GM21526 (cell line): ENCODE measurements around the gene PTPRO.
A peak's percentile ranks its signal among the peaks of the same experiment; 100 is the strongest.

Source experiments
- ATAC-seq: cut with Tn5 transposase; IDR thresholded peaks from one replicate; pipeline ENCODE4 v1.9.1; 2021; ENCODE audit warnings: moderate library complexity; ENCODE audit not compliant: unreplicated experiment, low FRiP score

PTPRO gene

DNA sequence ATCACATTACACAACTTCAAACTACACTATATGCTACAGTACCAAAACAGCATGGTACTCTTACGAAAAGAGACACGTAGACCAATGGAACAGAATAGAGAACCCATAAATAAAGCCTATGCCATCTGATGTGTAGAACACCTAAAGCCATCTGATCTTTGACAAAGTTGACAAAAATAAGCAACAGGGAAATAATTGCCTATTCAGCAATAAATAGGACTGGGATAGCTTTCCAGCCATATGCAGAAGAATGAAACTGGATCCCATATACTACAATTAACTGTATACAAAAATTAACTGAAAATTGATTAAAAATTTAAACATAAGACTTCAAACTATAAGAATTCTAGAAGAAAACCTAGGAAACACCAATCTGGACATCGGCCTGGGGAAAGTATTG lies 120.7 kb downstream of the PTPRO start:
- ATAC-seq, result no peak

- ATAC-seq, result no peak
These were observed 121.3 kb downstream of the PTPRO start for GRCh38 chr12:15443611-15444010.

GRCh38 chr12:15444523-15444922 lies 122.2 kb downstream of the PTPRO start:
- no peak for ATAC-seq

- ATAC-seq, result no peak
These were observed 124.5 kb downstream of the PTPRO start for GRCh38 chr12:15446807-15447206.

DNA sequence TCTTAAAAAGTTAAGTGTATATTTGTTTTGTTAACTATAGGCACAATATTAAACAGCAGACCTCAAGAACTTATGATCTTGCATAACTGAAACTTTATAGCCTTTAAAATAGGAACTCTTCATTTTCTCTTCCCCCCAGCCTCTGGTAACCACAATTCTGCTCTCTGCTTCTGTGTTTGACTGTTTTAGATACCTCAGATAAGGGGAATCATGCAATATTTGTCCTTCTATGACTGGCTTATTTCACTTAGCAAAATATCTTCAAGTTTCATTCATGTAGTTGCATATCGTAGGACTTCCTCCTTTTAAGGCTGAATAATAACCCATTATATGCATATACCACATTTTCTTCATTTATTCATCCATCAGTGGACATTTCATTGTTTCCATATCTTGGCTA lies 131.3 kb downstream of the PTPRO start:
- ATAC-seq, result peak; percentile 79

DNA sequence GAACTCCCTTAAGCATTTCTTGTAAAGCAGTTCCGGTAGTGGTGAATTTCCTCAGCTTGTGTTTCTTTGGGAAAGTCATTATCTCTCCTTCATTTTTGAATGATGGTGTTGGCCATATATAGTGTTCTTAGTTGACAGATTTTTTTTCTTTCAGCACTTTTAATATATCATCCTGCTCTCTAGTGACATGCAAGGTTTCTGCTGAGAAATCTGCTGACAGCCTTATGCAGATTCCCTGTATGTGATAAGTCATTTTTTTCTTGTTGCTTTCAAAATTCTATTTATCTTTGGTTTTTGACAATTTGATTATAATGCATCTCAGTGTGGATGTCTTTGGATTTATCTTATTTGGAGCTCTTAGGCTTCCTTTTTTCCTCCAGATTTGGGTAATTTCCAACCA lies 135.7 kb downstream of the PTPRO start:
- ATAC-seq, result no peak

GRCh38 chr12:15468911-15469310 lies 146.6 kb downstream of the PTPRO start:
- ATAC-seq, result no peak

DNA sequence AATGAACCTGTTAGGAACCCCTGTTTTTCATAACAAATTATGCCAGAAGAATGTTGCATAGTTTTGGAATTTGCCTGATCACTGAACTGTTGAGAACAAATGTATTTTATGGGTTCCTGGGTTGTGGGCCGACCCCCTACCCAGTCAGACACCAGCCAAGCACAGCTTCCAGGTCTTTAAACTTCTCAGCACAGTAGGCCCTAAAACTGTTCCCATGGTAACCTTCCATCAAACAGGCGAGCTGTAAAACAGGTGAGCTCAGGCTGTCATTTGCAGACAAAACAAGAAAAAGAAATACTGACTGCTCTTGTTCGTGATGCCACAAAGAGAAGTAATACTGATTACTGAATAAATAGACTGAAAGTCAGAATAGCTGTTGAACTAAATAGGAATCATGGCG lies 147.0 kb downstream of the PTPRO start:
- no peak for ATAC-seq

- ATAC-seq, result no peak
These were observed 149.7 kb downstream of the PTPRO start for GRCh38 chr12:15472036-15472435.

DNA sequence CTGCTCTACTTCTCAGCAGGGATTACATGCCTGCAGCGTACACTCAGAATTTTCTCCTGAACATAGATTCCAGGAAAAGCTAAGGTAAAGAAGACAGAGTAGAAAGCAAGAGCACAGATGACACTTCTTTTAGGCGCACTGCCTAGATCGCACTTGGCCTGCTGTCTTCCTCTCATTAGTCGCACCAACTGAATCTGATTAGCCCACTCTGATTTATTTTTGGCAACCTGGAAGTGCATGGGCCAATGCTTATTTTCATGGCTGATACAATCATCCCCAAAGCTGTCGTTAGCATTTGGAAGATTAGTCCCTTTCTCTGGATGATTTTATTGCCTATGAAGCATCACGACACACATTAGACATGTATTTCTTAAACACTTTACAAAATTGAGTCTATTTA lies 152.5 kb downstream of the PTPRO start:
- no peak for ATAC-seq

- ATAC-seq, result no peak
These were observed 155.5 kb downstream of the PTPRO start for GRCh38 chr12:15477761-15478160.

DNA sequence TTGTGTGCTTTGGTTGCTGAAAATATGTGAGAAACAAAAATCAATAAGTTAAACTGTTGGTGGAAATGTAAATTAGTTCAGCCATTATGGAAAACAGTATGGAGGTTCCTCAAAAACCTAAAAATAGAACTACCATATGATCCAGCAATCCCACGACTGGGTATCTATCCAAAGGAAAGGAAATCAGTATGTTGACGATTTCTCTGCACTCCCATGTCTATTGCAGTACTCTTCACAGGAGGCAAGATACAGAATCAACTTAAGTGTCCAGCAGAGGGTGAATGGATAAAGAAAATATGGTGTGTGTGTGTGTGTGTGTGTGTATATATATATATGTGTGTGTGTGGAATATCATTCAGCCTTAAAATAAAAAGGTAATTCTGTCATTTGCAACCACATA lies 159.5 kb downstream of the PTPRO start:
- no peak for ATAC-seq

DNA sequence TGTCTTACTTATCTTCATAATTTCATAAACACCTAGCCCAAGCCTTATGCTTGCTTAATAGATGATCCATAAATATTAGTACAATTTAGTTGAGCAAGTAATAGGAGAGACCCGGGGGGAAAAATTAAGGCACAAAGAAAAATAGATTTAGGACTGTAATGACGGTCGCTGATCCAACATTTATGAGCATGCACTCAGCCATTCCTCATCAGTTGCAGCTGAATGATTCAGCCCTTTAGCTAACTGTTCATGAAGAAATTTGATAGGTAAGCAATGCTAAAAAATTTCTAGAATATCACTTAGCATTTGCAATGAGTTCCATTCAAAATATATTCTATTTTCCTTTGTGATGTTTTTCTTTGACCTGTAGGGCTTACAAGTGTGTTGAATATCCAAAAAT lies 163.2 kb downstream of the PTPRO start:
- no peak for ATAC-seq

- no peak for ATAC-seq
These were observed 164.6 kb downstream of the PTPRO start for GRCh38 chr12:15486859-15487258.

DNA sequence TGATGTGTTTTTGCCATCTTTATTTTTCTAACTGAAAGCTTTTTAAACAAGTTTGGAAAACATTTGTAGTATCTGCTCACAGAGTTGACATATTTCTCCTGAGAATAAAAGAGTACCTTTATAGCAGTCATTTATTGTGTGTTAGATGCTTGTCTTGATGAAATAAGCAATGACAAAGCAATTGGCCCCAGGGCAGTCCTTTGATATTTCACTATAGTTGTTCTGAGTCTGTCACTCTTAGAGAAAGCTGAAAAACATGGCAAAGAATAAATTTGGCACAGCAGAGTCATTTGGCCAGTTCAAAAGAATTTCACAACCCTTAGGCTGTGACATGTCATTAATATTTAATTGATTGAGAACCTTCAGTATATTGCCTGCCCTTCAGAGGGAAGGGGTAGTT lies 166.2 kb downstream of the PTPRO start:
- ATAC-seq, result no peak

DNA sequence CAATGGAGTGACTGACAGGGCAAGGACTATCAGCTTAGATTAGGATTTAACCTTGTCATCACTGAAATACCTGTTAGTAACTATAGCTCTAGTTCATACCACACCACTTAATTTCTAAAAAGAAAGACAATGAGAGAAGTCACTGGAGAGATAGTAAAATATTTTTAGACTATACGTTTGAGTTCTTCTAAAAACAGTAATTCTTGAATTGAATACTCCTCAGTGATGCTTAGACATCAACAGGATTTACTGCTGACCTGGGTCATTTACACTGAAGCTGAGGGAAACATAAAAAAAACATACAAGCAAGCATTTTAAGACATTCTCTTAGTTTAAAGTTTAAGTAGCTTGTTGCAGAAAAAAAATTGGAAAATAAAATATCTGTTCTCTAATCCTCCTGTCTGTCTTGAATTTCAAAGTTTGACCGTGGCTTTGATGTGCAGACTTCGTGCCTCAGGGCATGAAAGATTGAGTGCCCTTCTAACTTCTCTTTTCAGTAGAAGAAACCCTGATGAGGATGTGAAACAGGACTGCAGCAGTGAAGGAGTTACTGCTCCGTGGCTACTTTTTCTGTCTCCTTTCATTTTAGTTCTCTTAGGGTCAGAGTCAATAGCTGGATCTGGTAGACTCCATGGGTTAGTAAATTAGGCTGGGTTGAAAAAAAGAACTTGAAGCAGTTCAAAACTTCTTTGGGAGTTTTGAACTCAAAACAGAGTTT lies 172.2 kb downstream of the PTPRO start:
- peak; percentile 94 for ATAC-seq

DNA sequence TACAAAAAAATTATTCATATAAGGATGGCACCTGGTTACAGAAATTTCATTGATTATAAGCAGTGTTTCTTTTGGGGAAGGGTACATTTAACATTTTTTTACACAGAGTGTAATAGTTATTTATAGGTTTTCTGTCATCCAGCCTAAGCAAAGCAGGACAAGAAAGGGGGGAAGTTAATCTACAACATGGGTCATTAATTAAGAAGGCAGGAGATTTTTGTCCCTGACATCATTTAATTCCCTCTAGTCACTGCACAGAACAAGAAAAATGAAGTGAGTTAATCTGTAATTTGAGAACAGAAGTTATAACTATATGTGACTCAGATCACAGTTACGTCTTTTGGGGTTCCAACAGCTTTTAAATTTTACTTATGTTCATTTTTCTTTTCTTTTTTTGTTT lies 173.4 kb downstream of the PTPRO start:
- ATAC-seq, result no peak

- ATAC-seq, result no peak
These were observed 174.4 kb downstream of the PTPRO start for GRCh38 chr12:15496738-15497137.

DNA sequence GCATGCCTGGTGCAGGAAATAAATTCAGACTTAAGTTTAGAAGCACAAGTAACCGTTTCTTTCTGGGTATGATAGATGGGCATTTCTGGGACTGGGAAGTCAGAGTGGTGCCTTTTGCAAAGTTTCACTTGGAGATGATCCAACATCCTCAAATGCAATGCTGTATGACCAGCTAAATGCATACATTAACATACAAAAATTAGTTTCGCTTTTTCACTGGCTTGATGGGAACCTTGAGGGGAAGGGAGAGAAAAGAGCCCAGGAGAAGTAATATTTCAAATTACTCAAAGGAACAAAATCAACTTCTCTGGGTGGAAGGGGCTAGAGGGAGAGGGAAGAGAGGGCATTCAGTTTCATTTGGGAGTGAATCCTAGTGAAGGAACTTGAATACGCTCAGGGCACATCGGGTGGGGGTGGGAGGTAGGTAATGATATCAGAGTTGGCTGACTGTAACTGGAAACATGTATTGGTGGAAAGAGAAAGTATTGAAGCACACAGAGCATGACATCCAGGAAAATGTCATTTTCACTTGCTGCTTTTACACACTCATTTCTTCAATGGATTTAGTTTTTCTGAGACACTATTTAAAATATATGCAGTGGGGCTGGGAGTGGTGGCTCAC lies 175.5 kb downstream of the PTPRO start:
- ATAC-seq, result no peak

DNA sequence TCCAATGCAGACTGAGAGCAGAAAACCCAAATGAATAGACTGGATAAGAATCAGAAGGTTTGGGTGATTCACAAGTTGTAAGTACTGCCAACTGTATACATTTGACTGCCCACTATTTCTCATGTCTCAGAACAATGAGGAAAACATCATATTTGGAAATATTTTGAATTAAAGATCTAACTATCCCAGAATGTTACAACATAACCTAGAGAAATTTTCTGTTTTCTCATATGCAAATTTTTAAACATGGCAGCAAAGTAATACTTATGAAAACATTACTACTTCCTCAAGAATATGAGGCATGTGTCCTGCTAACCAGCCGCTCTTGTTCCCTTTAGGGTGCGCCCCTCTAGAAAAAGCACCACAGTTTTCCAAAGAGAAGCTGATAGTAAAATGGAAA lies 179.9 kb downstream of the PTPRO start:
- no peak for ATAC-seq

DNA sequence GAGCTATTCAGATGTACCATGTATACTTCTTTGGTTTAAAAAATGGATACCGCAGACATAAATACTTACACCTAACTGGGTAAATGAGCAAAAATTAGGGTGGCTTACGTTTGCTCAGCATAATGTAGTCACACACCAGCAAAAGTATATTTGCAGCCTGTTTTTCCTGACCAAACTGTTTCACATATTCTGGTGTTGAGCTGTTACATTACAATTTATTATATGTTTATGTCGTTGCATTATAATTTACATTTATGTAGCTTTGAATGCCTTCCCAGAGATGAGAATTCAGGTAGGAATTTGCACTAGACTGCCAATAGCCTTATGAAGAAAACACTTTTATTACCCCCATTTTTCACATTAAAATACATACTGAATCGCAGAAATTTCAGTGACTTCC lies 183.3 kb downstream of the PTPRO start:
- no peak for ATAC-seq

- ATAC-seq, result no peak
These were observed 192.7 kb downstream of the PTPRO start for GRCh38 chr12:15515010-15515409.

DNA sequence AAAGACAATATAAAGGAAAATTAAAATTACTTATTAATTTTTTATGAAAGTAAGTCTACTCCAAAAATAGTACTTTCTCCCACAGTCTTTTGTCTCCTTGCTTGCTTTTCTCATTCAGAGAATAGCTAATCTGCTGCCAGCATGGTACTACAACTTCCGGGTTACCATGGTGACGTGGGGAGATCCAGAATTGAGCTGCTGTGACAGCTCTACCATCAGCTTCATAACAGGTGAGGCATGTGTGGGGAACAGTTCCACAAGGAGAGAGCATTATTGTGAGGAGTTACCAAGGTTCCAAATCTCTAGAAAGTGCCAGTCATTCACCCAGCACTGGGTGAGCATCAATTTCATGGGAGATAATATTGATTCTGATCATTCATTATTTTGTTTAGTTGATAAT lies 197.8 kb downstream of the PTPRO start:
- ATAC-seq, result no peak
